Measurements from ENCODE around the gene AP3D1. TPM values are rescaled to one million over a fixed set of nuclear protein-coding genes. Genes with fewer than 3 reads are reported as not detected.

Gene AP3D1
- total and polyA plus RNA-seq, 9 of the 15 experiments (the other 6 are each of a cell fraction or from before 2014, with no cell fraction given), result 1.2 to 86.1 (median 35.9) TPM

- no peak for TF ChIP-seq E2F6 (IDR thresholded peaks at IDR 0.05; ENCODE audit: borderline replicate concordance in 1 of 2, extremely low read depth in 1 of 2, insufficient read depth in 1 of 2, insufficient read length in 1 of 2, low read depth in 1 of 2, low read length in 1 of 2, poor library complexity in 1 of 2, severe bottlenecking in 1 of 2)
- TF ChIP-seq ZNF586 (CRISPR knock-in tag; conservative IDR thresholded peaks at IDR 0.05), result no peak; the same call in 1 of the 2 replicates
- TF ChIP-seq NFIX (CRISPR knock-in tag; IDR thresholded peaks at IDR 0.05; ENCODE audit: low read depth), result no peak
- no peak for TF ChIP-seq PTRF (tag; IDR thresholded peaks at IDR 0.05)
- no peak for TF ChIP-seq SIN3B (IDR thresholded peaks at IDR 0.05; ENCODE audit: low read depth)
- peak; percentile 96 for TF ChIP-seq HMGN3 (IDR thresholded peaks at IDR 0.05; ENCODE audit: borderline replicate concordance, extremely low read depth, insufficient read length, low read depth, low read length)
- no peak for TF ChIP-seq PATZ1 (CRISPR knock-in tag; IDR thresholded peaks at IDR 0.05; ENCODE audit: borderline replicate concordance)
- TF ChIP-seq ATF4 (CRISPR knock-in tag; IDR thresholded peaks at IDR 0.05), result no peak
- no peak for TF ChIP-seq ZNF280A (IDR thresholded peaks at IDR 0.05; ENCODE audit: low read depth, partially characterized antibody)
- no peak for TF ChIP-seq BRCA1 (IDR thresholded peaks at IDR 0.05)
- 0 out of 2 replicates have a peak, but pooled peaks have one; percentile 57 for TF ChIP-seq BRCA1 (CRISPR knock-in tag; IDR thresholded peaks at IDR 0.05)
- TF ChIP-seq NCOA1 (IDR thresholded peaks at IDR 0.05; ENCODE audit: low read depth), result no peak
- no peak for TF ChIP-seq SNRNP70 (optimal IDR thresholded peaks at IDR 0.05; ENCODE audit: low read depth, low read length)
- no peak for TF ChIP-seq KDM2B (CRISPR knock-in tag; IDR thresholded peaks at IDR 0.05)
- TF ChIP-seq PHF21A (IDR thresholded peaks at IDR 0.05; ENCODE audit: borderline replicate concordance, low read depth), result no peak
- TF ChIP-seq ZFPM2 (CRISPR knock-in tag; IDR thresholded peaks at IDR 0.05), result no peak
- peak; percentile 30 for TF ChIP-seq SAP30 (IDR thresholded peaks at IDR 0.05; ENCODE audit: borderline replicate concordance, insufficient read depth, low read depth, low read length, poor library complexity, severe bottlenecking)
- no peak for TF ChIP-seq PTTG1 (tag; IDR thresholded peaks at IDR 0.05; ENCODE audit: low read depth)
- no peak for TF ChIP-seq ZNF398 (CRISPR knock-in tag; IDR thresholded peaks at IDR 0.05)
Observed at GRCh38 chr19:2168619-2169424, 17.5 kb upstream of the AP3D1 start (continued).
